ENCODE data around the gene RPS6KA3.
"Not testable (repeated sequence)": the region's sequence is repeated elsewhere in the genome, so short reads cannot be mapped to it uniquely, and the experiment has no call there.

RPS6KA3 gene

GRCh38 chrX:20265221-20265725, 1.4 kb downstream of the RPS6KA3 start:
- DNase-seq (ENCODE audit: low spot score) = peak; percentile 51

GRCh38 chrX:20263474-20263873, 3.2 kb downstream of the RPS6KA3 start:
- DNase-seq (ENCODE audit: low spot score) = no peak

GRCh38 chrX:20260885-20261284, 5.8 kb downstream of the RPS6KA3 start:
- no peak for DNase-seq (ENCODE audit: low spot score)

GRCh38 chrX:20254712-20255299, 11.9 kb downstream of the RPS6KA3 start:
- no peak for DNase-seq (ENCODE audit: low spot score)

- no peak for DNase-seq (ENCODE audit: low spot score)
Observed at GRCh38 chrX:20253232-20253543, 13.5 kb downstream of the RPS6KA3 start.

- peak; percentile 60 for DNase-seq (ENCODE audit: low spot score)
Observed at GRCh38 chrX:20252381-20253231, 14.1 kb downstream of the RPS6KA3 start.

- DNase-seq (ENCODE audit: low spot score) = no peak
Observed at GRCh38 chrX:20251691-20252090, 15.0 kb downstream of the RPS6KA3 start.

GRCh38 chrX:20250146-20250545, 16.6 kb downstream of the RPS6KA3 start:
- not testable (repeated sequence) for DNase-seq (ENCODE audit: low spot score)

- DNase-seq (ENCODE audit: low spot score) = no peak
Observed at GRCh38 chrX:20248592-20249192, 18.0 kb downstream of the RPS6KA3 start.

GRCh38 chrX:20244931-20245330, 21.8 kb downstream of the RPS6KA3 start:
- no peak for DNase-seq (ENCODE audit: low spot score)

- no peak for DNase-seq (ENCODE audit: low spot score)
Observed at GRCh38 chrX:20240201-20240600, 26.5 kb downstream of the RPS6KA3 start.

GRCh38 chrX:20237864-20238263, 28.8 kb downstream of the RPS6KA3 start:
- no peak for DNase-seq (ENCODE audit: low spot score)

GRCh38 chrX:20235755-20236154, 31.0 kb downstream of the RPS6KA3 start:
- no peak for DNase-seq (ENCODE audit: low spot score)

GRCh38 chrX:20233336-20233735, 33.4 kb downstream of the RPS6KA3 start:
- no peak for DNase-seq (ENCODE audit: low spot score)

- no peak for DNase-seq (ENCODE audit: low spot score)
Observed at GRCh38 chrX:20231598-20231997, 35.1 kb downstream of the RPS6KA3 start.

- DNase-seq (ENCODE audit: low spot score) = no peak
Observed at GRCh38 chrX:20230406-20230805, 36.3 kb downstream of the RPS6KA3 start.

- DNase-seq (ENCODE audit: low spot score) = no peak
Observed at GRCh38 chrX:20229155-20229554, 37.6 kb downstream of the RPS6KA3 start.

- DNase-seq (ENCODE audit: low spot score) = no peak
Observed at GRCh38 chrX:20228245-20228644, 38.5 kb downstream of the RPS6KA3 start.

GRCh38 chrX:20227116-20227515, 39.6 kb downstream of the RPS6KA3 start:
- DNase-seq (ENCODE audit: low spot score) = no peak

GRCh38 chrX:20225488-20225833, 41.2 kb downstream of the RPS6KA3 start:
- DNase-seq (ENCODE audit: low spot score) = no peak

- DNase-seq (ENCODE audit: low spot score) = no peak
Observed at GRCh38 chrX:20224814-20225487, 41.8 kb downstream of the RPS6KA3 start.

- DNase-seq (ENCODE audit: low spot score) = no peak
Observed at GRCh38 chrX:20221902-20222301, 44.8 kb downstream of the RPS6KA3 start.
